Endodermal cell (in vitro differentiated cells): ENCODE measurements around the gene REM1. TPM values are rescaled to one million over a fixed set of nuclear protein-coding genes. Genes with fewer than 3 reads are reported as not detected.

Experiments used
- DNase-seq: peaks from one replicate; pipeline ENCODE4 v3.0.0-alpha.2; 2017
- H3K27ac ChIP-seq: 2 replicates; pipeline ENCODE4 v1.5.1; 2013; ENCODE audit warnings: mild to moderate bottlenecking, low read depth, low read length, moderate library complexity
- H3K27me3 ChIP-seq: 2 replicates; pipeline ENCODE4 v1.6.1; 2013; ENCODE audit warnings: mild to moderate bottlenecking, low read length, moderate library complexity; ENCODE audit not compliant: insufficient read depth, control insufficient read depth, poor library complexity, severe bottlenecking
- H3K36me3 ChIP-seq: 2 replicates; pipeline ENCODE4 v1.7.0; 2013; ENCODE audit warnings: mild to moderate bottlenecking, low read length, moderate library complexity; ENCODE audit not compliant: control insufficient read depth, insufficient read depth
- H3K4me1 ChIP-seq: one replicate; pipeline ENCODE4 v1.7.0; 2013; ENCODE audit warnings: low read length; ENCODE audit not compliant: control insufficient read depth, insufficient read depth
- H3K4me3 ChIP-seq: 2 replicates; pipeline ENCODE4 v1.5.1; 2013; ENCODE audit warnings: mild to moderate bottlenecking, low read length, moderate library complexity
- H3K9ac ChIP-seq: 2 replicates; pipeline ENCODE4 v1.6.1; 2013; ENCODE audit warnings: mild to moderate bottlenecking, low read length, moderate library complexity; ENCODE audit not compliant: poor library complexity, severe bottlenecking; ENCODE audit errors: extremely low read depth
- H3K9me3 ChIP-seq: 2 replicates; pipeline ENCODE4 v1.6.1; 2013; ENCODE audit warnings: mild to moderate bottlenecking, low read length, moderate library complexity; ENCODE audit not compliant: control insufficient read depth
- H3K27ac Mint-ChIP-seq: 2 replicates; pipeline ENCODE4 v1.8.0; 2020; ENCODE audit warnings: mixed read lengths
- H3K27me3 Mint-ChIP-seq: 2 replicates; pipeline ENCODE4 v1.8.0; 2021; ENCODE audit warnings: mild to moderate bottlenecking, mixed read lengths; ENCODE audit not compliant: insufficient read depth
- H3K36me3 Mint-ChIP-seq: 2 replicates; pipeline ENCODE4 v1.8.0; 2020; ENCODE audit warnings: low read depth, mixed read lengths
- H3K4me1 Mint-ChIP-seq: 2 replicates; pipeline ENCODE4 v1.8.0; 2020; ENCODE audit warnings: mixed read lengths
- H3K4me3 Mint-ChIP-seq: 2 replicates; pipeline ENCODE4 v1.8.0; 2020; ENCODE audit warnings: mild to moderate bottlenecking, moderate library complexity, mixed read lengths
- H3K9me3 Mint-ChIP-seq: 2 replicates; pipeline ENCODE4 v1.8.0; 2020; ENCODE audit warnings: mild to moderate bottlenecking, mixed read lengths
- CTCF ChIP-seq: fragments of 200-600 bp; sonication (generic); conservative IDR thresholded peaks from 2 replicates; pipeline ENCODE4 v1.5.0; 2021; ENCODE audit warnings: antibody characterized with exemption, mild to moderate bottlenecking
- WGBS, 2 experiments: methylation state at CpG; one replicate each; pipeline versions ENCODE4 v1.1.5 to v1.1.7; 2013; ENCODE audit warnings: missing lambda C conversion rate in 2 of 2, mixed read lengths in 1 of 2; ENCODE audit not compliant: insufficient coverage in 1 of 2, insufficient read length in 1 of 2; 5-methylcytosine and 5-hydroxymethylcytosine counted together
- total RNA-seq, 2 donors: library from RNA; stranded (reverse); fragmentation: NEBNext Ultra II Directional in 1 of 2; extraction: Animal tissue kit (Norgen Biotek cat#: 25700) in 1 of 2; gene quantifications; 2 replicates in 1 of 2; 3 replicates in 1 of 2; pipeline ENCODE4 v1.2.1, GENCODE V29; 2021

The REM1 gene
- total RNA-seq, 2 donors from 2014 or later, result not detected

- Histone ChIP-seq H3K27me3 (no peaks in the 10 kb centered on the region), H3K4me3 (no peak overlapping the region), H3K9ac (no peak overlapping the region), H3K36me3 (no peaks in the 10 kb centered on the region), H3K9me3 (peaks cover 33% of the 10 kb centered on the region), H3K4me1 (no peaks in the 10 kb centered on the region), H3K27ac (no peak overlapping the region)
- peak; percentile 46 for DNase-seq
- H3K36me3 Mint-ChIP-seq, result peaks cover 2% of the 10 kb centered on the region
- no peak overlapping the region for H3K4me3 Mint-ChIP-seq
- H3K27me3 Mint-ChIP-seq, result peaks cover 54% of the 10 kb centered on the region
- 83 to 85% methylated on average over 18 to 29 of the region's 29 CpGs for WGBS, 2 experiments
- H3K9me3 Mint-ChIP-seq, result peaks cover 77% of the 10 kb centered on the region
- no peak for TF ChIP-seq CTCF
- H3K4me1 Mint-ChIP-seq, result no peaks in the 10 kb centered on the region
- no peak overlapping the region for H3K27ac Mint-ChIP-seq
Measured at GRCh38 chr20:31475472-31476293, 595 bp downstream of the REM1 start.

- H3K4me3 Mint-ChIP-seq, result no peak overlapping the region
- Histone ChIP-seq H3K9me3 (peaks cover 33% of the 10 kb centered on the region), H3K4me3 (no peak overlapping the region)
Measured at GRCh38 chr20:31476294-31476585, 1.2 kb downstream of the REM1 start.

GRCh38 chr20:31476643-31477215, 1.6 kb downstream of the REM1 start:
- Histone ChIP-seq H3K36me3 (no peaks in the 10 kb centered on the region), H3K4me1 (no peaks in the 10 kb centered on the region), H3K4me3 (no peak overlapping the region), H3K9me3 (peaks cover 33% of the 10 kb centered on the region), H3K27ac (no peak overlapping the region), H3K9ac (no peak overlapping the region), H3K27me3 (no peaks in the 10 kb centered on the region)
- peaks cover 88% of the 10 kb centered on the region for H3K9me3 Mint-ChIP-seq
- no peak overlapping the region for H3K27ac Mint-ChIP-seq
- WGBS, 2 experiments, result 69 to 75% methylated on average over 6 of the region's 6 CpGs
- no peak for DNase-seq
- H3K36me3 Mint-ChIP-seq, result peaks cover 2% of the 10 kb centered on the region
- no peak for TF ChIP-seq CTCF
- peaks cover 54% of the 10 kb centered on the region for H3K27me3 Mint-ChIP-seq
- H3K4me1 Mint-ChIP-seq, result no peaks in the 10 kb centered on the region
- no peak overlapping the region for H3K4me3 Mint-ChIP-seq

More at GRCh38 chr20:31476294-31476585, 1.2 kb downstream of the REM1 start:
- peaks cover 2% of the 10 kb centered on the region for H3K36me3 Mint-ChIP-seq
- Histone ChIP-seq H3K27me3 (no peaks in the 10 kb centered on the region), H3K4me1 (no peaks in the 10 kb centered on the region), H3K27ac (no peak overlapping the region), H3K36me3 (no peaks in the 10 kb centered on the region), H3K9ac (no peak overlapping the region)
- no peak for TF ChIP-seq CTCF
- peaks cover 83% of the 10 kb centered on the region for H3K9me3 Mint-ChIP-seq
- peaks cover 54% of the 10 kb centered on the region for H3K27me3 Mint-ChIP-seq
- H3K4me1 Mint-ChIP-seq, result no peaks in the 10 kb centered on the region
- DNase-seq, result no peak
- no peak overlapping the region for H3K27ac Mint-ChIP-seq
- 20 to 80% methylated on average over 1 to 6 of the region's 6 CpGs for WGBS, 2 experiments
